Activated B cell treated with CpG ODN at 0.5 μM for 24 hours (primary cell): ENCODE results near the gene TSPAN9. TPM values are rescaled to one million over a fixed set of nuclear protein-coding genes. Genes with fewer than 3 reads are reported as not detected.

Experiments used
- ATAC-seq: fragments of 200-7000 bp; cut with Tn5 transposase; one replicate; pipeline ENCODE4 v1.10.0; 2021; ENCODE audit warnings: low read depth, mild to moderate bottlenecking, moderate library complexity
- CTCF ChIA-PET: fragments of 350-600 bp; sonication (Branson Sonifier 250); formaldehyde crosslinking; loops from one replicate; lab custom pipeline; 2021; ENCODE audit warnings: antibody characterized with exemption; lab: Charles Lee
- POLR2A ChIA-PET: fragments of 350-600 bp; sonication (Branson Sonifier 250); formaldehyde crosslinking; loops from one replicate; lab custom pipeline; 2021; ENCODE audit warnings: antibody characterized with exemption; lab: Charles Lee
- DNase-seq: peaks from one replicate; pipeline ENCODE4 v3.0.0; 2022
- H3K27ac Mint-ChIP-seq: one replicate; pipeline ENCODE4 v1.8.0; 2020; ENCODE audit warnings: mixed read lengths
- H3K27me3 Mint-ChIP-seq: one replicate; pipeline ENCODE4 v1.8.0; 2021; ENCODE audit warnings: mixed read lengths
- H3K36me3 Mint-ChIP-seq: one replicate; pipeline ENCODE4 v1.8.0; 2021; ENCODE audit warnings: low read depth, mixed read lengths
- H3K4me1 Mint-ChIP-seq: one replicate; pipeline ENCODE4 v1.8.0; 2021; ENCODE audit warnings: mixed read lengths
- H3K4me3 Mint-ChIP-seq: one replicate; pipeline ENCODE4 v1.8.0; 2020; ENCODE audit warnings: mild to moderate bottlenecking, mixed read lengths
- H3K9me3 Mint-ChIP-seq: one replicate; pipeline ENCODE4 v1.8.0; 2020; ENCODE audit warnings: mixed read lengths
- CTCF ChIP-seq: fragments of 200-600 bp; IDR thresholded peaks from one replicate; pipeline ENCODE4 v1.8.0; 2022; ENCODE audit warnings: antibody characterized with exemption, mild to moderate bottlenecking
- intact Hi-C: fragments of 100-400 bp; cut with micrococcal nuclease; formaldehyde crosslinking; loops from one replicate; pipeline ENCODE4 v1.15.1; 2024
- total RNA-seq: library from RNA; stranded (reverse); gene quantifications from 2 replicates; pipeline ENCODE4 v1.2.3, GENCODE V29; 2022

TSPAN9 gene
- total RNA-seq, 1 donor from 2014 or later = 0.20 TPM

- Mint-ChIP-seq H3K36me3 (no peaks in the 10 kb centered on the region), H3K27me3 (peaks cover 6% of the 10 kb centered on the region), H3K4me1 (no peaks in the 10 kb centered on the region), H3K27ac (no peak overlapping the region), H3K4me3 (no peak overlapping the region), H3K9me3 (no peaks in the 10 kb centered on the region)
- TF ChIP-seq CTCF = no peak
- ChIA-PET POLR2A (no interaction called here), CTCF (no interaction called here)
- intact Hi-C loops = no loop called here
- no peak for DNase-seq
- no peak for ATAC-seq
These were observed 33.4 kb downstream of the TSPAN9 start for GRCh38 chr12:3110578-3110977.

- Mint-ChIP-seq H3K36me3 (no peaks in the 10 kb centered on the region), H3K4me1 (no peaks in the 10 kb centered on the region), H3K27ac (no peak overlapping the region), H3K27me3 (peaks cover 12% of the 10 kb centered on the region), H3K9me3 (no peaks in the 10 kb centered on the region), H3K4me3 (no peak overlapping the region)
- POLR2A ChIA-PET = no interaction called here
- intact Hi-C loops = no loop called here
- no peak for TF ChIP-seq CTCF
- ATAC-seq (no peak), DNase-seq (no peak)
- CTCF ChIA-PET = no interaction called here
These were observed 36.6 kb downstream of the TSPAN9 start for GRCh38 chr12:3113671-3114325.

GRCh38 chr12:3114671-3115070 lies 37.5 kb downstream of the TSPAN9 start:
- no peak overlapping the region for H3K27ac Mint-ChIP-seq
- H3K36me3 Mint-ChIP-seq = no peaks in the 10 kb centered on the region
- no peaks in the 10 kb centered on the region for H3K4me1 Mint-ChIP-seq
- H3K9me3 Mint-ChIP-seq = no peaks in the 10 kb centered on the region
- ATAC-seq (no peak), DNase-seq (no peak)
- peaks cover 15% of the 10 kb centered on the region for H3K27me3 Mint-ChIP-seq
- no peak overlapping the region for H3K4me3 Mint-ChIP-seq
- TF ChIP-seq CTCF = no peak
- intact Hi-C loops = no loop called here
- ChIA-PET POLR2A (no interaction called here), CTCF (no interaction called here)

GRCh38 chr12:3115078-3115477 lies 37.9 kb downstream of the TSPAN9 start:
- no peak for TF ChIP-seq CTCF
- POLR2A ChIA-PET = no interaction called here
- no peak for ATAC-seq
- Mint-ChIP-seq H3K4me1 (no peaks in the 10 kb centered on the region), H3K9me3 (no peaks in the 10 kb centered on the region), H3K27me3 (peaks cover 18% of the 10 kb centered on the region), H3K27ac (no peak overlapping the region), H3K4me3 (no peak overlapping the region), H3K36me3 (no peaks in the 10 kb centered on the region)
- DNase-seq = no peak
- intact Hi-C loops = no loop called here
- CTCF ChIA-PET = no interaction called here

GRCh38 chr12:3116106-3116844 lies 39.1 kb downstream of the TSPAN9 start:
- no peak for ATAC-seq

More at GRCh38 chr12:3116106-3116844, 39.1 kb downstream of the TSPAN9 start:
- ChIA-PET POLR2A (no interaction called here), CTCF (no interaction called here)
- no peak overlapping the region for H3K27ac Mint-ChIP-seq
- peaks cover 21% of the 10 kb centered on the region for H3K27me3 Mint-ChIP-seq
- no peak overlapping the region for H3K4me3 Mint-ChIP-seq
- no peaks in the 10 kb centered on the region for H3K9me3 Mint-ChIP-seq
- TF ChIP-seq CTCF = no peak
- H3K36me3 Mint-ChIP-seq = no peaks in the 10 kb centered on the region
- no peak for DNase-seq
- intact Hi-C loops = no loop called here
- no peaks in the 10 kb centered on the region for H3K4me1 Mint-ChIP-seq
